Erythroblast (primary cell): Measurements from ENCODE around the gene KAT6B.

Source experiments
- GATA1 ChIP-seq: IDR thresholded peaks from 2 replicates; pipeline ENCODE4 v1.6.1; 2011; ENCODE audit warnings: low read depth, mild to moderate bottlenecking, control low read depth, low read length, moderate library complexity
- POLR2A ChIP-seq: IDR thresholded peaks from 2 replicates; pipeline ENCODE4 v1.6.1; 2011; ENCODE audit warnings: mild to moderate bottlenecking, low read length

- no peak for TF ChIP-seq POLR2A
- no peak for TF ChIP-seq GATA1
Observed at GRCh38 chr10:74808501-74808900, 17.9 kb upstream of the KAT6B start.
